Measurements from ENCODE around the gene MCEMP1.

The MCEMP1 gene

GRCh38 chr19:7676854-7677253 lies at the start of gene MCEMP1:
Gene MCEMP1, plus strand, starts transcription at chr19:7677090. Its CDS starts 31 bp downstream, at chr19:7677121.
- no peak for DNase-seq

GRCh38 chr19:7627166-7627565 lies 49.7 kb upstream of the MCEMP1 start:
- no peak for DNase-seq

GRCh38 chr19:7628589-7629311 lies 48.1 kb upstream of the MCEMP1 start:
- no peak for DNase-seq

GRCh38 chr19:7629347-7630054 lies 47.4 kb upstream of the MCEMP1 start, which contains the start of the genes PET100 and XAB2:
Gene PET100, plus strand, starts transcription at chr19:7629793. Its CDS starts 41 bp downstream, at chr19:7629834.
Gene XAB2, minus strand, starts transcription at chr19:7629545. Its CDS starts 18 bp downstream, at chr19:7629527.
- peak; percentile 99 for DNase-seq

GRCh38 chr19:7631577-7631976 lies 45.3 kb upstream of the MCEMP1 start:
- DNase-seq = no peak

- no peak for DNase-seq
Measured at GRCh38 chr19:7632340-7633203, 44.3 kb upstream of the MCEMP1 start.

GRCh38 chr19:7633698-7634097 lies 43.2 kb upstream of the MCEMP1 start, which contains the start of gene PCP2:
Gene PCP2, minus strand, starts transcription at chr19:7633719. Its CDS starts 262 bp downstream, at chr19:7633457.
- DNase-seq = no peak

- DNase-seq = no peak
Measured at GRCh38 chr19:7635670-7636069, 41.2 kb upstream of the MCEMP1 start.

- DNase-seq = no peak
Measured at GRCh38 chr19:7636317-7636690, 40.6 kb upstream of the MCEMP1 start.

GRCh38 chr19:7636691-7637373 lies 40.1 kb upstream of the MCEMP1 start, which contains the start of gene STXBP2:
Gene STXBP2, plus strand, starts transcription at chr19:7637110. Its CDS starts 40 bp downstream, at chr19:7637150.
- no peak for DNase-seq

- no peak for DNase-seq
Measured at GRCh38 chr19:7637374-7638256, 39.3 kb upstream of the MCEMP1 start.

GRCh38 chr19:7638802-7639465 lies 38.0 kb upstream of the MCEMP1 start:
- DNase-seq = no peak

- no peak for DNase-seq
Measured at GRCh38 chr19:7639863-7640348, 37.0 kb upstream of the MCEMP1 start.

GRCh38 chr19:7640803-7641202 lies 36.1 kb upstream of the MCEMP1 start:
- no peak for DNase-seq

- DNase-seq = no peak
Measured at GRCh38 chr19:7641290-7642276, 35.3 kb upstream of the MCEMP1 start.

GRCh38 chr19:7642295-7643030 lies 34.4 kb upstream of the MCEMP1 start:
- DNase-seq = no peak

- no peak for DNase-seq
Measured at GRCh38 chr19:7643031-7643415, 33.9 kb upstream of the MCEMP1 start.

Data from right hindlimb (tissue), 1 donor.